Keratinocyte (primary cell): ENCODE measurements around the gene PAN2. TPM values are rescaled to one million over a fixed set of nuclear protein-coding genes. Genes with fewer than 3 reads are reported as not detected.

Experiments used
- DNase-seq: peaks from one replicate; pipeline ENCODE4 v3.0.0-alpha.2; 2011; ENCODE audit warnings: low read depth, missing footprints, low spot score
- FAIRE-seq: peaks from 2 replicates; lab custom pipeline; 2011; peaks lifted over from hg19 to GRCh38; lab: Jason Lieb, UNC
- H2AFZ ChIP-seq: 2 replicates; pipeline ENCODE4 v1.6.0; 2012; ENCODE audit warnings: low read length, control low read depth, inconsistent platforms; ENCODE audit not compliant: control insufficient read depth
- H3K27ac ChIP-seq: 2 replicates; pipeline ENCODE4 v1.5.1; 2011; ENCODE audit warnings: low read length; ENCODE audit not compliant: control insufficient read depth, insufficient read depth
- H3K27me3 ChIP-seq: 3 replicates; pipeline ENCODE4 v1.6.0; 2011; ENCODE audit warnings: low read length; ENCODE audit not compliant: control insufficient read depth, insufficient read depth; ENCODE audit errors: extremely low read depth
- H3K36me3 ChIP-seq, 2 experiments: 2 replicates in 1 of 2; 3 replicates in 1 of 2; pipeline ENCODE4 v1.5.1; 2011; ENCODE audit warnings: low read length in 2 of 2, mild to moderate bottlenecking in 1 of 2; ENCODE audit not compliant: control insufficient read depth in 2 of 2, insufficient read depth in 2 of 2; ENCODE audit errors: extremely low read depth in 1 of 2
- H3K4me1 ChIP-seq: 3 replicates; pipeline ENCODE4 v1.5.1; 2011; ENCODE audit warnings: low read length; ENCODE audit not compliant: control insufficient read depth, insufficient read depth; ENCODE audit errors: extremely low read depth
- H3K4me2 ChIP-seq: 3 replicates; pipeline ENCODE4 v1.6.0; 2011; ENCODE audit warnings: low read depth, low read length; ENCODE audit not compliant: control insufficient read depth, insufficient read depth; ENCODE audit errors: extremely low read depth
- H3K4me3 ChIP-seq, 3 experiments: fragments of 200-600 bp in 1 of 3; sonication (generic) in 1 of 3; 2 replicates in 2 of 3; 3 replicates in 1 of 3; pipeline ENCODE4 v1.5.1; 2011 to 2016; ENCODE audit warnings: low read length in 3 of 3, mild to moderate bottlenecking in 3 of 3, control low read depth in 2 of 3, inconsistent platforms in 1 of 3, low read depth in 1 of 3, mixed read lengths in 1 of 3, mixed run types in 1 of 3, moderate library complexity in 1 of 3; ENCODE audit not compliant: control insufficient read depth in 2 of 3, insufficient read depth in 2 of 3; ENCODE audit errors: extremely low read depth in 1 of 3
- H3K79me2 ChIP-seq: 2 replicates; pipeline ENCODE4 v1.6.0; 2012; ENCODE audit warnings: low read length; ENCODE audit not compliant: control insufficient read depth, insufficient read depth
- H3K9ac ChIP-seq: 3 replicates; pipeline ENCODE4 v1.6.0; 2011; ENCODE audit warnings: low read length; ENCODE audit not compliant: control insufficient read depth, insufficient read depth; ENCODE audit errors: extremely low read depth
- H3K9me1 ChIP-seq: 3 replicates; pipeline ENCODE4 v1.6.0; 2011; ENCODE audit warnings: low read length; ENCODE audit not compliant: control insufficient read depth, insufficient read depth; ENCODE audit errors: extremely low read depth
- H3K9me3 ChIP-seq: 2 replicates; pipeline ENCODE4 v1.5.1; 2012; ENCODE audit warnings: low read depth, low read length; ENCODE audit not compliant: control insufficient read depth
- H4K20me1 ChIP-seq: 3 replicates; pipeline ENCODE4 v1.6.0; 2011; ENCODE audit warnings: low read length; ENCODE audit not compliant: control insufficient read depth, insufficient read depth; ENCODE audit errors: extremely low read depth
- EZH2 ChIP-seq: IDR thresholded peaks from one replicate; pipeline ENCODE4 v1.6.1; 2012; ENCODE audit warnings: inconsistent platforms, mild to moderate bottlenecking, low read length, moderate library complexity
- dilution Hi-C: fragments of 300-500 bp; cut with MboI; formaldehyde crosslinking; loops from one replicate; pipeline ENCODE4 v1.7.0; 2020; ENCODE audit warnings: low sequenced_read_pairs; ENCODE audit not compliant: extremely low pct_ligation_motif_present
- polyA plus RNA-seq, 5 experiments: library from polyadenylated mRNA; depleted of rRNA in 3 of 5; stranded (reverse) in 3 of 5; stranded (forward) in 1 of 5; unstranded in 1 of 5; fragments of >200 nt; gene quantifications; 1 replicate in 1 of 5; 2 replicates in 3 of 5; 3 replicates in 1 of 5; pipeline versions ENCODE4 v1.2.1 to v1.2.3, GENCODE V29; 2011 to 2012; ENCODE audit warnings: missing spikeins in 2 of 5, low read depth in 1 of 5, low replicate concordance in 1 of 5
- TF ChIP-seq, protein P1 (sequence below), 3 experiments: IDR thresholded peaks in 1 of 3; conservative IDR thresholded peaks in 1 of 3; optimal IDR thresholded peaks in 1 of 3; 2 replicates in 2 of 3; 3 replicates in 1 of 3; pipeline versions ENCODE3 to v1.5.1; 2011; ENCODE audit warnings: low read length in 3 of 3, mild to moderate bottlenecking in 3 of 3, moderate library complexity in 2 of 3, control low read depth in 1 of 3, inconsistent platforms in 1 of 3; ENCODE audit not compliant: insufficient read depth in 2 of 3; ENCODE audit errors: extremely low read depth in 1 of 3

Gene PAN2
- polyA plus RNA-seq, 1 donor (not counting 4 experiments of a cell fraction or from before 2014, with no cell fraction given): 26.3 TPM

DNA sequence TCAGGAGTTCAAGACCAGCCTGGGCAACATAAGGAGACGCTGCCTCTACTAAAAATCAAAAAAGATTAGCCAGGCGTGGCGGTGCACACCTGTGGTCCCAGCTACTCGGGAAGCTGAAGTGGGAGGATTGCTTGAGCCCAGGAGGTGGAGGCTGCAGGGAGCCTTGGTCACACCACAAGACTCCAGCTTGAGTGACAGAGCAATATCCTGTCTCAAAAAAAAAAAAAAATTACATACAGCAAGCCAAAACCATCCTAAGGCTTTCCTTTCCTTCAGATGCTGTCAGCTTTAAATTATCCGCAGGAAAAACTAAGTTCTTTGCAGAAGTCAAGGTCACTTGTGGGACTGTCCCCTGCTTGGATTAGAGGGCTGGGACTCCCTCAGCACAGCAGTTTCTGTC is 35.0 kb downstream of the PAN2 start:
- Histone ChIP-seq H3K27me3 (no peaks in the 10 kb centered on the region), H3K27ac (peak overlapping the region; percentile 85), H3K4me3 (peak overlapping the region; percentile 81 to 99 (median 91)), H3K9me3 (no peaks in the 10 kb centered on the region), H3K36me3 (peaks cover 6 to 11% of the 10 kb centered on the region in 2 experiments), H3K9ac (peak overlapping the region; percentile 96), H4K20me1 (no peaks in the 10 kb centered on the region), H3K4me2 (peak overlapping the region; percentile 96), H3K79me2 (peaks cover 58% of the 10 kb centered on the region), H3K4me1 (peaks cover 21% of the 10 kb centered on the region), H3K9me1 (no peaks in the 10 kb centered on the region), H2AFZ (no peak overlapping the region)
- DNase-seq (no peak), FAIRE-seq (no peak)
- dilution Hi-C loops: no loop called here
- TF ChIP-seq EZH2: no peak
- TF ChIP-seq, protein P1, sequence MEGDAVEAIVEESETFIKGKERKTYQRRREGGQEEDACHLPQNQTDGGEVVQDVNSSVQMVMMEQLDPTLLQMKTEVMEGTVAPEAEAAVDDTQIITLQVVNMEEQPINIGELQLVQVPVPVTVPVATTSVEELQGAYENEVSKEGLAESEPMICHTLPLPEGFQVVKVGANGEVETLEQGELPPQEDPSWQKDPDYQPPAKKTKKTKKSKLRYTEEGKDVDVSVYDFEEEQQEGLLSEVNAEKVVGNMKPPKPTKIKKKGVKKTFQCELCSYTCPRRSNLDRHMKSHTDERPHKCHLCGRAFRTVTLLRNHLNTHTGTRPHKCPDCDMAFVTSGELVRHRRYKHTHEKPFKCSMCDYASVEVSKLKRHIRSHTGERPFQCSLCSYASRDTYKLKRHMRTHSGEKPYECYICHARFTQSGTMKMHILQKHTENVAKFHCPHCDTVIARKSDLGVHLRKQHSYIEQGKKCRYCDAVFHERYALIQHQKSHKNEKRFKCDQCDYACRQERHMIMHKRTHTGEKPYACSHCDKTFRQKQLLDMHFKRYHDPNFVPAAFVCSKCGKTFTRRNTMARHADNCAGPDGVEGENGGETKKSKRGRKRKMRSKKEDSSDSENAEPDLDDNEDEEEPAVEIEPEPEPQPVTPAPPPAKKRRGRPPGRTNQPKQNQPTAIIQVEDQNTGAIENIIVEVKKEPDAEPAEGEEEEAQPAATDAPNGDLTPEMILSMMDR (optimal IDR thresholded peaks at IDR 0.05 in 1 of 3, IDR thresholded peaks at IDR 0.05 in 1 of 3, conservative IDR thresholded peaks at IDR 0.05 in 1 of 3; ENCODE audit: extremely low read depth in 1 of 3, insufficient read depth in 2 of 3, low read length in 3 of 3): no peak

DNA sequence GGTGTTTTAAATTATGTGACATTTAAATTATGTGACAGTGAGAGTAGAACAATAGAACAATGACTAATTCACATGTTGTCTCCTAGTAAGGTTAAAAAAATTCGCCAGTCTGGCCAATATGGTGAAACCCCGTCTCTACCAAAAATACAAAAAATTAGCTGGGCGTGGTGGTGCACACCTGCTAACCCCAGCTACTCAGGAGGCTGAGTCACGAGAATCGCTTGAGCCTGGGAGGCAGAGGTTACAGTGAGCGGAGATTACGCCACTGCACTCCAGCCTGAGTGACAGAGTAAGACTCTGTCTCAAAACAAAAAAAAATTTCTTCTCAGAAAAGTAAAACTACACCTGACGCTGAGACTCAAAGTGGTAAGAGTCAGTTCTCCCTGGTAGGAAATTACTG is 36.4 kb downstream of the PAN2 start:
- dilution Hi-C loops: no loop called here
- H3K27me3 ChIP-seq: no peaks in the 10 kb centered on the region

More for the DNA sequence above, 36.4 kb downstream of the PAN2 start:
- no peaks in the 10 kb centered on the region for H4K20me1 ChIP-seq
- no peaks in the 10 kb centered on the region for H3K9me3 ChIP-seq
- peaks cover 6 to 11% of the 10 kb centered on the region in 2 experiments for H3K36me3 ChIP-seq
- H3K79me2 ChIP-seq: peaks cover 67% of the 10 kb centered on the region
- no peak overlapping the region for H2AFZ ChIP-seq
- no peaks in the 10 kb centered on the region for H3K9me1 ChIP-seq
- H3K4me3 ChIP-seq: no peak overlapping the region
- no peak overlapping the region for H3K27ac ChIP-seq
- FAIRE-seq (no peak), DNase-seq (no peak)
- no peak for TF ChIP-seq EZH2
- TF ChIP-seq, protein P1 (optimal IDR thresholded peaks at IDR 0.05 in 1 of 3, IDR thresholded peaks at IDR 0.05 in 1 of 3, conservative IDR thresholded peaks at IDR 0.05 in 1 of 3; ENCODE audit: extremely low read depth in 1 of 3, insufficient read depth in 2 of 3, low read length in 3 of 3): no peak
- no peak overlapping the region for H3K9ac ChIP-seq
- peaks cover 22% of the 10 kb centered on the region for H3K4me1 ChIP-seq
- no peak overlapping the region for H3K4me2 ChIP-seq
